GM21360 (cell line): ENCODE results near the gene JAGN1.
A peak's percentile ranks its signal among the peaks of the same experiment; 100 is the strongest.
"Not testable (repeated sequence)": the region's sequence is repeated elsewhere in the genome, so short reads cannot be mapped to it uniquely, and the experiment has no call there.

Experiments used
- ATAC-seq: cut with Tn5 transposase; IDR thresholded peaks from one replicate; pipeline ENCODE4 v1.9.1; 2021; ENCODE audit warnings: mild to moderate bottlenecking, moderate library complexity; ENCODE audit not compliant: unreplicated experiment

Gene JAGN1

GRCh38 chr3:9916734-9917680 lies 26.6 kb downstream of the JAGN1 start, which contains the start of gene IL17RC:
TSS of gene IL17RC (plus strand) at chr3:9917098. CDS start at chr3:9917316, 218 bp downstream.
- no peak for ATAC-seq

DNA sequence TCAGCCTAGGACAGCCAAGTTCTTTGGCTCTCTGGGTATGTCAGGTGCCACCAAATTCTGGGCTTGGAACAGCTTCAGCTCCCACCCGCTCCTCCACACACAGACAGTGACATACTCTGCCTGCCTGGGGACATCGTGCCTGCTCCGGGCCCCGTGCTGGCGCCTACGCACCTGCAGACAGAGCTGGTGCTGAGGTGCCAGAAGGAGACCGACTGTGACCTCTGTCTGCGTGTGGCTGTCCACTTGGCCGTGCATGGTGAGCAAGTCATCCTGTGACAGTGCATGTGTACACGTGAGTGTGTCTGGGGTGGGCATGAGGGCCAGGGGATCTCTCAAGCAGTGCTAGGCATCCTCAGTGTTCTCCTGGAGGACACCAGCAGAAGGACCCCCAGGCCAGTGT lies 27.4 kb downstream of the JAGN1 start:
- no peak for ATAC-seq

- ATAC-seq, result no peak
Measured at GRCh38 chr3:9918261-9919038, 28.0 kb downstream of the JAGN1 start.

DNA sequence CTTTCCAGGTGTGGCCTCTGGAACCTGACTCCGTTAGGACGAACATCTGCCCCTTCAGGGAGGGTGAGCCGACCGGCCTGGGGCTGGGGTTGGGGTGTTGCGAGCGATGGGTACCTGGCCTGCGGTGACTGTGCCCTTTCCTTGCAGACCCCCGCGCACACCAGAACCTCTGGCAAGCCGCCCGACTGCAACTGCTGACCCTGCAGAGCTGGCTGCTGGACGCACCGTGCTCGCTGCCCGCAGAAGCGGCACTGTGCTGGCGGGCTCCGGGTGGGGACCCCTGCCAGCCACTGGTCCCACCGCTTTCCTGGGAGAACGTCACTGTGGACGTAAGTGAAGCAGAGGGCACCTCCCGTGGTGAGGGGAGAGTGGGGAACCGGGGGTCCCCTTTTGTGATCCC lies 37.7 kb downstream of the JAGN1 start:
- no peak for ATAC-seq

DNA sequence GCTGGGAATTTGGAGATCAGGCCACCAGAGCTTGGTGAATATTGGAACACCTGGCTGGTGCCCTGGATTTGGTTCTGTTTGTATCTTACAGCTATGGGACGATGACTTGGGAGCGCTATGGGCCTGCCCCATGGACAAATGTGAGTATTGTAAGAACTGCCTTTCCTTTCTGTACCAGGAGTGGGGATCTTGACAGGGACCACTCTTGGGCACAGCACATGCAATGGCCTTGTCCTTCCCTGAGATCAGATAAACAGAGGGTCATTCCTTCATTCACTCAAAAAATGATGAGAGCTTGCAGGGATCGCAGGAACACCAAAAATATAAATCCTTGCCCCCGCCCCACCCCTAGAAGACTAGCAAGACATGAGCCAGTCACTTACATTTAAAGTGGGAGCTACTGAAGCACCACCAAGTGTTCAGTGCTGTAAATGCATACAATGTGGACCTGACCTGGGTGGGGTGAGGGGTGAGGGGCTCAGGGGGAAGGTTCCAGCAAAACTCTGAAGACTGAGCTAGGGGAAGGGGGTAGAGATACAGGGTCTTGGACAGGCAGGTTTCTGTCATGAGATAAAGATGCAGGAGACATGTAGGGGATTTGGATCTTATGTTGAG lies 40.5 kb downstream of the JAGN1 start:
- ATAC-seq, result no peak

DNA sequence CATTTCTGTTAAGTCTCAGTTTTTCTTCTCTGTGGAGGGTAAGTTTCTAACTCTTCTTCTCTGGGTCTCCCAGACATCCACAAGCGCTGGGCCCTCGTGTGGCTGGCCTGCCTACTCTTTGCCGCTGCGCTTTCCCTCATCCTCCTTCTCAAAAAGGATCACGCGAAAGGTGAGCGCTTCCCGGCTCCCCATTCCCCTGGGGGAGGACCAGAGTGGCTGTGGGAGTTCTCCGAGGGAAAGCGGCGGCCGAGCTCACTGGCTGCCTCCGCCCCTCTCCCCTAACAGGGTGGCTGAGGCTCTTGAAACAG lies 42.1 kb downstream of the JAGN1 start:
- ATAC-seq, result no peak

DNA sequence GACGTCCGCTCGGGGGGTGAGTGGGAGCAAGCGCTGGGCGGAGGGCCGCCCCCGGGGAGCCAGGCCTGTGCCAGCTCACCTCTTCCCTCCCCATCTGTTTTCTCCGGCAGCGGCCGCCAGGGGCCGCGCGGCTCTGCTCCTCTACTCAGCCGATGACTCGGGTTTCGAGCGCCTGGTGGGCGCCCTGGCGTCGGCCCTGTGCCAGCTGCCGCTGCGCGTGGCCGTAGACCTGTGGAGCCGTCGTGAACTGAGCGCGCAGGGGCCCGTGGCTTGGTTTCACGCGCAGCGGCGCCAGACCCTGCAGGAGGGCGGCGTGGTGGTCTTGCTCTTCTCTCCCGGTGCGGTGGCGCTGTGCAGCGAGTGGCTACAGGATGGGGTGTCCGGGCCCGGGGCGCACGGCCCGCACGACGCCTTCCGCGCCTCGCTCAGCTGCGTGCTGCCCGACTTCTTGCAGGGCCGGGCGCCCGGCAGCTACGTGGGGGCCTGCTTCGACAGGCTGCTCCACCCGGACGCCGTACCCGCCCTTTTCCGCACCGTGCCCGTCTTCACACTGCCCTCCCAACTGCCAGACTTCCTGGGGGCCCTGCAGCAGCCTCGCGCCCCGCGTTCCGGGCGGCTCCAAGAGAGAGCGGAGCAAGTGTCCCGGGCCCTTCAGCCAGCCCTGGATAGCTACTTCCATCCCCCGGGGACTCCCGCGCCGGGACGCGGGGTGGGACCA lies 42.6 kb downstream of the JAGN1 start:
- ATAC-seq, result peak; percentile 68

GRCh38 chr3:9933561-9934234 lies 43.3 kb downstream of the JAGN1 start, which contains the start of gene CRELD1:
TSS of gene CRELD1 (plus strand) at chr3:9933834. CDS start at chr3:9934439, 605 bp downstream.
- ATAC-seq, result peak; percentile 84

- ATAC-seq, result no peak
Measured at GRCh38 chr3:9934235-9934621, 43.8 kb downstream of the JAGN1 start.

DNA sequence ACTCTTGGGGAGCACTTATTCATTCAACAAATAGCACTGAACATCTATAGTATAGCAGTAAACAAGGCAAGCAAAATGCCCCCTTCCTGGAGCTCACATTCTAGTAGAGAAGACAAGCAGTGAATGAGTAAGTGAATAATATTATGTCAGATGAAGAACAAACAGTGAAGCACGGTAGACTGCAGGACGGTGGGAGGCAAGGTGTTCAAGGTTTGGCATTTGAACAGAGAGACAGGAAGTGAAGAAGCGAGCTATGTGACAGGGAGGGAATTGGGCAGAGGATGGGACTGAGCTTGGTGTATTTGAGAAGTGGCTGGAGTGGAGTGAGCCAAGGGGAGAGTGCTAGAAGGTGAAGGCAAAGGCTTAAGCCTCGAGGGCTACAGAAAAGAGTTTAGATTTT lies 44.6 kb downstream of the JAGN1 start:
- no peak for ATAC-seq

GRCh38 chr3:9935966-9936510 lies 45.6 kb downstream of the JAGN1 start:
- ATAC-seq, result no peak

DNA sequence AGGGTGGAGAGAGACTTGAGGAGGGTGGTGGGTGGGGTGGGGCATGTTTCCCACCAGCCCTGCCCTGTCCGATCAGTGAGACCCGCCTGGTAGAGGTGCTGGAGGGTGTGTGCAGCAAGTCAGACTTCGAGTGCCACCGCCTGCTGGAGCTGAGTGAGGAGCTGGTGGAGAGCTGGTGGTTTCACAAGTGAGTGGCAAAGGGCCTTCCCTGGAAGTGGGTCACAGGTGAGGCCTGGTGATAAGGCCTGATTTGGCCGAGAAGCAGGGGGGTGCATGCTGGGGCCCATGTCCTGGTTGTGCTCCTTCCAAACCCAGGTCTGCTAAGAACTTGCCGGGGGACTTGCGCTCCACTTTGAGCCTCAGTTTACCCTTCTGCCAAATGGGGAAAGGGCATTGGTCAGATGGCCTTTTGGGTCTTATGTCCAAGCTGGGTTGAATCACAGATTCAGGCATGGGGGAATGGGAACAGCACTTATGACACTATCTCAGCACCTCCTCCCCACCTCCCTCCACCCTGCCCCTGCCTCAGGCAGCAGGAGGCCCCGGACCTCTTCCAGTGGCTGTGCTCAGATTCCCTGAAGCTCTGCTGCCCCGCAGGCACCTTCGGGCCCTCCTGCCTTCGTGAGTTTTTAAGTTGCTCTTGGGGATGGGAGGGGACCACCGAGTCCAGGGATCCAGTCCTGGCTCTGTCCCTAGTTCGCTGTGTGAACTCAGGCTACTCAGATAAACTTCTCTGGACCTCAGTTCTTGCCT lies 47.3 kb downstream of the JAGN1 start:
- ATAC-seq, result no peak

DNA sequence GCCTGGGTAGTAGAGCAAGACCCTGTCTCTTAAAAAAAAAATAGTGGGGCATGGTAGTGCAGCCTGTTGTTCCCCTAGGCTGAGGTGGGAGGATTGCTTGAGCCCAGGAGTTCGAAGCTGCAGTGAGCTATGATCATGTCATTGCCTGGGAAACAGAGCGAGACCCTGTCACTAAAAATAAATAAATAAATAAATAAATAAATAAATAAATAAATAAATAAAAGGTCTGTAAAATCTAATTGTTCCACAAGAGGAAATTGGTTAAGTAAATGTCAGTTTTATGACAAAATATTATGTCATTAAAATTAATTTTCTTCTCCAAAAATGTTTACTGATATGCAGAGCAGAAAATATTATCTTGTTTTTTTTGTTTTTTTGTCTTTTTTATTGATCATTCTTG lies 48.6 kb downstream of the JAGN1 start:
- ATAC-seq, result no peak

DNA sequence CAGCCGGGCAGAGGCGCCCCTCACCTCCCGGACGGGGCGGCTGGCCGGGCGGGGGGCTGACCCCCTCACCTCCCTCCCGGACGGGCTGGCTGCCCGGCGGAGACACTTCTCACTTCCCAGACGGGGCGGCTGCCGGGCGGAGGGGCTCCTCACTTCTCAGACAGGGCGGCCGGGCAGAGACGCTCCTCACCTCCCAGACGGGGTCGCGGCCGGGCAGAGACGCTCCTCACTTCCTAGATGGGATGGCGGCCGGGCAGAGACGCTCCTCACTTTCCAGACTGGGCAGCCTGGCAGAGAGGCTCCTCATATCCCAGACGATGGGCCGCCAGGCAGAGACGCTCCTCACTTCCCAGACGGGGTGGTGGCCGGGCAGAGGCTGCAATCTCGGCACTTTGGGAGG lies 49.5 kb downstream of the JAGN1 start:
- not testable (repeated sequence) for ATAC-seq

- no peak for ATAC-seq
Measured at GRCh38 chr3:9940746-9941145, 50.3 kb downstream of the JAGN1 start.

- ATAC-seq, result no peak
Measured at GRCh38 chr3:9942164-9942563, 51.8 kb downstream of the JAGN1 start.

DNA sequence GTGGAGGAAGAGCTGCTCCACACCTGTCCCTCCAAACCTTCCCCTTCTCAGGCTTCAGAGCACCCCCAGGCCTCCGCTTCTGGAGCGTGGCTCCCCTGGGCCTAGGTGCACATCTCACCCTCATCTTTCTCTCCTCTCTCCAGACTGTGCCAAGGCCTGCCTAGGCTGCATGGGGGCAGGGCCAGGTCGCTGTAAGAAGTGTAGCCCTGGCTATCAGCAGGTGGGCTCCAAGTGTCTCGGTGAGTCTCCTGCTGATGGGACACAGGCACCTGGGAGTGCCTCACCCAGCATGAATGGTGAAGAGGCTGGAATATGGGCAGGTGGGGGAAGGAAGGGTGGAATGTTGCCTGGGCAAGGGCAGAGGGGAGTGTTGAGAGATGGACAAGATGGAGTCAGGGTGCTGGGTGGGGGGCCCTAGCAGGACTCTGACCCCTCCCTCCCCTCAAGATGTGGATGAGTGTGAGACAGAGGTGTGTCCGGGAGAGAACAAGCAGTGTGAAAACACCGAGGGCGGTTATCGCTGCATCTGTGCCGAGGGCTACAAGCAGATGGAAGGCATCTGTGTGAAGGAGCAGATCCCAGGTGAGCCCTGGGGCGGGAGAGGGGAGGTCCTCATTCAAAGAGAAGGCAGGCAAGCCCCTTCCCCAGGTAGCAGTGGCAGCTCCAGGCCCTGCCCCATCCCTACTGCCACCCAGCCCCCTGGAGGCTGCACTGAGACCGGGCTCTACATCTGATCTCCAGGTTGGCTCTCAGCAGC lies 52.7 kb downstream of the JAGN1 start:
- ATAC-seq, result no peak
